Raji (cell line): Measurements from ENCODE around the gene BBOX1.

Experiments used
- POLR2A ChIP-seq: IDR thresholded peaks from 2 replicates; pipeline ENCODE4 v1.6.1; 2011; ENCODE audit warnings: low read depth, low read length, control low read depth; ENCODE audit not compliant: insufficient read depth

Gene BBOX1

GRCh38 chr11:27057091-27057780 lies 16.6 kb downstream of the BBOX1 start:
- TF ChIP-seq POLR2A = no peak

GRCh38 chr11:27058456-27058855 lies 17.8 kb downstream of the BBOX1 start:
- no peak for TF ChIP-seq POLR2A

GRCh38 chr11:27059431-27059830 lies 18.8 kb downstream of the BBOX1 start:
- no peak for TF ChIP-seq POLR2A

- TF ChIP-seq POLR2A = no peak
Observed at GRCh38 chr11:27060816-27061460, 20.3 kb downstream of the BBOX1 start.

GRCh38 chr11:27061461-27061821 lies 20.8 kb downstream of the BBOX1 start:
- TF ChIP-seq POLR2A = no peak

- TF ChIP-seq POLR2A = no peak
Observed at GRCh38 chr11:27064086-27064485, 23.5 kb downstream of the BBOX1 start.

- TF ChIP-seq POLR2A = no peak
Observed at GRCh38 chr11:27075192-27075591, 34.6 kb downstream of the BBOX1 start.

GRCh38 chr11:27075655-27076054 lies 35.0 kb downstream of the BBOX1 start:
- TF ChIP-seq POLR2A = no peak

- TF ChIP-seq POLR2A = no peak
Observed at GRCh38 chr11:27076121-27076589, 35.5 kb downstream of the BBOX1 start.

- no peak for TF ChIP-seq POLR2A
Observed at GRCh38 chr11:27081056-27081455, 40.4 kb downstream of the BBOX1 start.

GRCh38 chr11:27083241-27083640 lies 42.6 kb downstream of the BBOX1 start:
- TF ChIP-seq POLR2A = no peak

- TF ChIP-seq POLR2A = no peak
Observed at GRCh38 chr11:27083782-27084181, 43.2 kb downstream of the BBOX1 start.

GRCh38 chr11:27084518-27084917 lies 43.9 kb downstream of the BBOX1 start:
- TF ChIP-seq POLR2A = no peak

GRCh38 chr11:27085111-27085510 lies 44.5 kb downstream of the BBOX1 start:
- no peak for TF ChIP-seq POLR2A

GRCh38 chr11:27085605-27086004 lies 45.0 kb downstream of the BBOX1 start:
- no peak for TF ChIP-seq POLR2A

- no peak for TF ChIP-seq POLR2A
Observed at GRCh38 chr11:27087432-27087831, 46.8 kb downstream of the BBOX1 start.

GRCh38 chr11:27088353-27088752 lies 47.7 kb downstream of the BBOX1 start:
- TF ChIP-seq POLR2A = no peak
